Left hindlimb (tissue), 1 donor: ENCODE results near the gene DDC.
"Not testable (repeated sequence)": the region's sequence is repeated elsewhere in the genome, so short reads cannot be mapped to it uniquely, and the experiment has no call there.

Source experiments
- DNase-seq: peaks from one replicate; pipeline ENCODE4 v3.0.0-alpha.2; 2018

Gene DDC

DNA sequence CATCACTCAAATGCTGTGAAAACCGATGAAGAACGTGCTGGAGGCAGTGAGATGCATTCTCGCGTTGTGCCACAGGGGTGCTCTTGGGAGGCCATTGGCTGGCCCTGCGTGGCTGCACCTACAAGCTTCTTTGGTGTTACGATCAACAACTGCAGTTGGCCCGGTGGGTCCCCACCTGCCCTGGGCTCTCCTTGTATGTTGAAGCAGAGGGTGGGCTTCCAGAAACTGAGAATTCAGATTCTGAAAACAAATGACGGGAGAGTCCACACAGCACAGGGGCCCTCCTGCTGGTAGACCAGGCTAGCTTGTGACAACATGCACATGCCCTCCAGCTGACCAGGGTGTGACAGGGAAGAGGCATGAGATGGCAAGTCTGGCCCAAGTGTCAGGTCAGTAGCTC lies 23.7 kb upstream of the DDC start:
- no peak for DNase-seq

DNA sequence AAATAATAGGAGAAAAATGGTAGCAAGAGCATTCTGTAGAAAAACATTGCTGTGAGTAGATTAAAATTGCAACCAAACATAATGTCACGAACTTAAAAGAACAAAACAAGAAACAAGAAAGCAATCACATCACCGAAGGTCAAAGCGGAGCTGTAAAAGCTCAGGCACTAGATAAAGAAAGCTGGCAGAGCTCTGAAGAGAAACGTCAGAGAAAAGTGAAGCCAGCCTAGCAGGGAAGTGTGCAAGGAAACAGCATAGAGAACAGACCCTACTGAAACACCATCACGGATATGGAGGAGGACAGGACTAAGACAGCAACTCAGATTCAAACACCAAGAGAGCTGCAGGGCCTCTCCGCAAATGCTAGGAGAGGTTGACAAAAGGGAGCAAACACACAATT lies 22.5 kb upstream of the DDC start:
- no peak for DNase-seq

DNA sequence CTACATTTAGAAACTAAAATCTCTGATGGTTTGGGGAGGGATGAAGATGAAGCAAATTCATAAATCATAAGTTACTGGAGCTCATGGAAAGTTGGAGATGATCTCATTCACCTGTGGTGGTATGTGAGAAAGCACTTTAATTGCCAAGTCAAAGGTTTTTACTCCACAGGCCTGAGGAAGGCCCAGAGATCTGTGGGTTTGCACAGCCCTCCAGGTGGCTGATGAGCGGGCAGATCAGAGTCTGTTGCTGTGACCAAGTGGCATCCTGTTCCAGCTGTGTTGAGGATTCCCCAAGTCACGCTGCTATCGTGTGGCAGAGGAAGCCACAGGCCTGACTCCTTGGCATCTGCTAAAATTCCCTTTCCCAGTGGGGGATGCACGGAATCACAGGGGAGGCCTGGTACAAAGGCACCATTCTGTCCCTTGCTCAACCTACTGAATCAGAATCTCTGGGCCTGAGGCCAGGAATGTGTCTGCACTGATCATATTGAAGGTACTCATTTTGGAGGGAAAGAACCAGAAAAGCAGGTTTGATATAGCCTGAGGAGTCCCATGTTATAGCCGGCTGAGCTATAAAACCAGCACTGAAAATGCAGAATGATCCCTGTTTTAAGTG lies 19.7 kb upstream of the DDC start:
- no peak for DNase-seq

DNA sequence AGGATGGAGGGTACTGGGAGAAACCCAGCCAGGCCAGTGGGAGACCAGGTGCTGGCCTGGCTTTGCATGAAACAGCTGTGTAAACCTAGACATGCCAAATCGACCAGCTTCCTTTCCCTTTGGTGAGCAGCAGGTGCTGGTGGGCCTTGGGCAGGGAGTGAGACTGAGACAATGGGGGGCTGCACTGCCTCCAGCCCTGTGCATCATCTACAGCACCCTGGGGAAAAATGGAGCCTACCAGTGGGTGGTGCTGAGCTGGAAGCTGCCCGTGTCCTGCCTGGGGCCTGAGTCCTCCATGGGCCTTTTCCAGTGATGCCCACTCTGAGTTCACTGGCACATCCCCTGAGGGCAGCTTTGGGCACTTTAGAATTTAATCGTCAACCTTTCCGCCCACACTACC lies 19.2 kb upstream of the DDC start:
- no peak for DNase-seq

DNA sequence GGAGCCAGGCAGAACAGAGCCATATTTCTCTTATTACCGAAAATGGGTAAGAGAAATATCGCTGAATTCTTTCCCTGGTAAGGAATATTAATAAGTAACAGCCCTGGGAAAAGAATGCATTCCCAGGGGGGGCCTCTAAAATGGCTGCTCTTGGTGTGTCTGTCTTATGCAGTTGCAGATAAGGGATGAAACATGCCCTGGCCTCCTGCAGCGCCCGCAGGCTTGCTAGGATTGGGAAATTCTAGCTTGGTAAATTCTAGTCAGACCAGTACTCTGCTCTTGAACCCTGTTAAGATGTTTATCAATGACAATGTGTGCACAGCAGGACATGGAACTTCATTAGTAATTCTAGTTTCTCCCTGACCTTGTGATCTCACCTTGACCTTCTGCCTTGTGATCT lies 18.1 kb upstream of the DDC start:
- DNase-seq: not testable (repeated sequence)

DNA sequence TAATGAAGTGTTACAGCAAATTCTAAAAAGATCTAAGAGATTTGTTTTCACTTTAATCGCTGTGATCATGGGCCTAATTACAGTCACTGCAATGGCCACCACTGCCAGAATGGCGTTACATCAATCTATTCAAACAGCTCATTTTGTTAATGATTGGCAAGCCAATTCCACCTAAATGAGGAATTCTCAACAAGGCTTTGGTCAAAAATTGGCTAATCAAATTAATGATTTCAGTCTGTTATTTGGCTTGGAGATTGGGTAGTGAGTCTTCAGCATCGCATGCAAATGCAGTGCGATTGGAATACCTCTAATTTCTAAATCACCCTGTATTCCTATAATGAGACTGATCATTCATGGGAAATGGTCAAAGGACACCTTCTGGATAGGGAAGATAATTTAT lies 17.1 kb upstream of the DDC start:
- DNase-seq: not testable (repeated sequence)

DNA sequence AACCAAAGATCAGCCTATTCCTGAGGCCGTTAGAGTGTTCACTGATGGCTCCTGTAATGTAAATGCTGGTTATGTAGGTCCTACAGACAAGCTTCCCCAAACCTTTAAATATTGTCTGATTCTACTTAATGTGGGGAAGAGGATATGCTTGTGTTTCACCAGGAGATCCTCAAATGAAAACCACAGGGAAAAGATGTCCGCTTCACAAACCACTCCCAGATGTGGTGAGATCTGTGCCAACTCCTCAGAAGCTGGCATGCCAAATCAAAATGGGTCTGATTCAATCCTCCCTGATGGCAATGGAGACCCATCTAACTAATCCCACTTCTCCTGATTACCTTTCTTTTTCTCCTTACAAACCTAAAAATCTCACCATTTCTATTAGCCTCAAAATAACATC lies 15.5 kb upstream of the DDC start:
- DNase-seq: not testable (repeated sequence)

DNA sequence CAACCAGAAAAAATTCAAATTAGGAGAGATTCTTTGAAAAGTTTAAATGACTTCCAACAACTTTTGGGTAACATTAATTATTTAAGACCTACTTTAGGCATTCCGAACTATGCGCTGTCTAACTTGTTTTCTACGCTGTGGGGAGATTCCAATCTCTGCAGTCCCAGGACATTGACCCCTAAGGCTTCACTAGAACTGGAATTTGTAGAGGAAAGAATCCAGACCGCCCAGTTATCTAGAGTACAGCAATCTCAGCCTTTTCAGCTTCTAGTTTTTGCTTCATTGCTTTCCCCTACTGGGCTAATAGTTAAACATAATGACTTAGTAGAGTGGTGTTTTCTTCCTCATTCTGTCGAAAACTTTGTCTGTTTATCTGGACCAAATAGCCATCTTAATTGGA lies 14.9 kb upstream of the DDC start:
- no peak for DNase-seq

DNA sequence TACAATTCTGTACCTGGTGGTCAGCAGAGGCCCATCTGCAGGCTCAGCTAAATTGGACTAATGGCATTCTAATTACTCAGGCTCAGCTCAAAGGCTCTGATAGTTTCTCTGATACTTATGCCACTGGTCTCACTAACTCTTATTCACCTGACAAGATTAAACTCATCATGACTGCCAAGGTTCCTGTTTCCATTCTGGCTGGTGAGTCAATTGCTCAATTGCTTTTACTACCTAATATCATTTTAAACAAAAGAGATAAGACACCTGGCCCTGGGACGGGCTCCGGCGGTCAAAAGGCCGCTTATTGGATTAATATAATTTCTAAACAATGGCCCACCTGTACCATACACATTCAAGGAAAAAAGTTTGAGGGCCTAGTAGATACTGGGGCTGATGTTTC lies 12.9 kb upstream of the DDC start:
- DNase-seq: not testable (repeated sequence)

DNA sequence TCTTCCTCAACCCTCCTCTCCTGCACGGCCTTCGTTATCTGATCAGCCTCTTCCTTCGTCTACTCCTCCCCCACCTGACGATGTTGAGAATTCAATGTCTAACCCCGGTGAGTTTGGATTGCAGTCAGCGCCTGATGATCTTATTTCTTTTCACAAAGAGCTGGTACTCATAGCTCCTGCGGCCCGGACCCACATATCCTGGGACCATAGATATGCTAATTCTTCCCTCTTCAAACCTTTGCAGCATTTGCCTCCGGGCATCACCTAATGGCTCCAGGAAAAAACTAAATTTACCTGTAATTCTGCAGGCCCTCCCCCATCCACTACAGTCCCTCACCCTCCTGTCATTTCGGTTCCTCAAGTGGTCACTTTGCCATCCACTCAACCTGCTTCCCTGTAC lies 12.4 kb upstream of the DDC start:
- DNase-seq: no peak

DNA sequence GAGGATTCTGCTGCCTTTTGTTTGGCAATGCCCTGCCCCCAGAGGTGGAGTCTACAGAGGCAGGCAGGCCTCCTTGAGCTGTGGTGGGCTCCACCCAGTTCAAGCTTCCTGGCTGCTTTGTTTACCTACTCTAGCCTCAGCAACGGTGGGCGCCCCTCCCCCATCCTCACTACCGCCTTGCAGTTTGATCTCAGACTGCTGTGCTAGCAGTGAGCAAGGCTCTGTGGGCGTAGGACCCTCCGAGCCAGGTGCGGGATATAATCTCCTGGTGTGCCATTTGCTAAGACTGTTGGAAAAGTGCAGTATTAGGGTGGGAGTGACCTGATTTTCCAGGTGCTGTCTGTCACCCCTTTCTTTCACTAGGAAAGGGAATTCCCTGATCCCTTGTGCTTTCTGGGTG lies 11.2 kb upstream of the DDC start:
- not testable (repeated sequence) for DNase-seq

DNA sequence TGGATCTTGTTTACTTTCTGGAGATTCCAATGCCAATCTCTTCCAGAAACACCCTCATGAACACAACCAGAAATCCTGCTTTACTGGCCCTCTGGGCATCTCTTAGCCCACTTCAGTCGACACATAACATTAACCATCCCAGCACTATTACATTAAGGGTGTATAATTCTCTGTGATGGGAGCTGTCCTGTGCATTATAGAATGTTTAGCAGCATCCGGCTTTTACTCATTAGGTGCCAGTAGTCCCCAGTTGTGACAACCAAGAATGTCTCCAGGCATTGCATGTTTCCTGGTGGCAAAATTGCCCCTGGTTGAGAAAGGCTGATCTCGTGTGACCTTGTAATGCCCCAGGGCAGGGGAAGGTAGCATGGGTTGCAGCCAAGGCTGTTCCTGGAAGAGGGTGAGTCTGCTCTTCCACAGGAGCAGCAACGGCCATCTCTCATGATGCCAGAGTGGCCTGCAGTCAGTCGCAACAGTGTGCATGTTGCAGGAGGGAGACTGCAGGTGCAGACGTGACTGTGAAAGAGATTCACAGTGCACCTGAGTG lies 2.6 kb upstream of the DDC start:
- no peak for DNase-seq

DNA sequence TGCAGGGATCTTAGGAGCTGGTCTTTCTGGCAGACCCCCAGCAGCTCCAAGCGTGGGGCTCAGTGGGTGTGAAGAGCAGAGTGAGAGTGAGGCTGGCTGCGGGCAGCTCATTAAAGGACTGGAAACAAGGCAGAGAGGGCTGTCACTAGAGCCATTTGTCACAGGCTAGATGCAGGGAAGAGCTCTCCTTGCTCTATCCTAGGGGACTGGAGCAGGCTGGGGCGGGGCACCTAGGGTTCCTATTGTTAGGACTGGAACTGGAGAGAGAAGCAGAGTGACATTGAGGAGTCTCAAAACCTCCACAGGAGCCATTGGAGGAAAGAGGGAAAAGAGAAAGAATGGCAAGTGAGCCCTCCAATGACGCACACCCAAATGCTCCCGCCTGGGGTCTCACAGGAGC lies 772 bp upstream of the DDC start:
- no peak for DNase-seq

DNA sequence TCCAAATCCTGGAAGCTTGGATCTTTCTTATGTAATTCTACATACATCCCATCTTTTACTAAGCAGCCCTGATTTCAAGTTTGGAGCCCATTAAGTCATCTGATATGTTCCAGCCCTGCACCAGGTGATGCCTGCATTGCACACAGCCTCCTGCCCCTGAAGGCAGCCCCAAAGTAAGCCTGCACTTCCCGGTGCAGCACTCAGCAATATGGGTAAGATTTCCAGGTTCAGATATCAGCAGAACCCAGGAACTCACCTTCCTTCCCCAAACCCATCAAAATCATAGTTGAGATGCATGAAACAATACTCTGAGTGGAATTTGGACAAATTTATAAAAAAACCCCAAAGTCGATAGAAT lies 333 bp upstream of the DDC start:
- DNase-seq: no peak

DNA sequence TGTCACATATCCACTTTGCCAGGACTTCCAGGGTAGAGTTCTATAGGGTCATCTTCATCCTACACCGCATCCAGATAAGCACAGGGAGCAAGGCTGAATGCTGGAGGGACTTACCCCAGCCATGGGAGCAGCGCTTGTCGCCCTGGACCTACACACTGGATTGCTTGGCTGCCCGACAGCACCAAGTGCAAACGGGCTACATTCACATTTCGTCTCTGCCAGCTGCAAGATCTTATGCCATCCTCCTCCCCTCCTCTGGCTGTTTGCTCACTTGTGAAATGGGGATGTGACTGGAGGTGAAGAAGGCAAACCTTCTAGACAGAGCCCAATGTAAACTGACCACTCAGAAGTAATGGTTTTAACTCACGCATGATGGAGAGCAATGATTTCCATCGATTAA lies 1.0 kb downstream of the DDC start:
- DNase-seq: no peak

DNA sequence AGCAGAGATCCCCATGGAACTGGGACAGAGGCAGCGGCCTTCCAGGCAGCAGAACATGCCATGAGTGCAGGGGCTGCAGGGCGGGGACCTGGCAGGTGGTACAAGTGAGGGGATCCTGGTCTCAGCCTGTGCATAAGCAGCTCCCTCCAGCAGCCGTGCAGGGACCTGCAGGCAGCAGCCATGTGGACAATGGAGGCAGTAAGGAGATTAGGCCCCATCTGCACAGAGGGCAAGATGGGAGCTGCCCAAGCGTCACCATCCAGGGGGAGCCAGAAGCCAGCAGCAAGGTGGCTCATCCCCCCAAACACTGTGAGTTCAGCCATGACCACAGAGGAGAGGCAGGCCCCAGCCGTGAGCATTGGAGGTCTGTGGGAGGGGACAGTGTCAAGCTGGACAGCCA lies 3.1 kb downstream of the DDC start:
- DNase-seq: no peak

DNA sequence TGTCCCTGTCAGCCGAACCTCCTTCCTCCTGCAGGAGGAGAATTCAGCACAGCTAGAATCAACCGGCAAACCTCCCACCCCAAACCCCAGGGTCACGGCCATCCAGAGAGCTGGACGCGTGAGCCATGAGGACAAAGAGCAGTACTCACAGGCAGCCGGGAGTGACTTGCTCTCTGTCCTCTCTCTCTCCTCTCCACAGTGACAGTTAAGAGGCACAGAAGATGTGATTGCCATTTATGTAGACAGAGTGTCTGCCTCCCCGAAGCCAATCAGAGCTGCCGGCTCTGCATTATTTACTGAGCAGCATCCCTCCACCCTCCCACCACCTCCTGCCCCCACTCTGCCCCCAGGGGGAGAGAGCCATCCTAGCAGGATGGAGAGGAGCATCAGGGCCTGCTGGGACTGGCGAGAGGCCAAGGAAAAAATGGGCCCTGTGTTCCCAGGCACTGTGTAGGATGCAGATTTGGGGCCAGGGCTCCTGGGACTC lies 4.3 kb downstream of the DDC start:
- no peak for DNase-seq

DNA sequence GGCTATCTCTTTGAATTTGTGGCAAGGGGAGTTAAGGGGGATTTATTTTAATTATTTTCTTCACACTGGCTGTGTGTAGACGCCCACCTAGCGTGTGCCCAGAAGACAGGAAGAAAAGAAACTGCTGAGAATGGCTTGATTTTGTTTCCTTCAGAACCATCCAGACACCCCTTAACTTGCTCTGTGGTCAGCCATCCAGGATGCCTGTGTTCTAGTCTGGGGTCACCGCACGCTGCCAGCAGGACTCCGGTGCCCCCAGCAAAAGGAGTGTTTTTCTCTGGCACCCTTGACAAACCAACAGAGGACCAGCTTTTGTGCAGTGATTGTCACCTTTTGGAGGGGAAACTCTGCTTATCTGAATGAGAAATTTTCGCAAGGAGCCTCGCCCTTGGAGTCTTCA lies 5.3 kb downstream of the DDC start:
- no peak for DNase-seq

DNA sequence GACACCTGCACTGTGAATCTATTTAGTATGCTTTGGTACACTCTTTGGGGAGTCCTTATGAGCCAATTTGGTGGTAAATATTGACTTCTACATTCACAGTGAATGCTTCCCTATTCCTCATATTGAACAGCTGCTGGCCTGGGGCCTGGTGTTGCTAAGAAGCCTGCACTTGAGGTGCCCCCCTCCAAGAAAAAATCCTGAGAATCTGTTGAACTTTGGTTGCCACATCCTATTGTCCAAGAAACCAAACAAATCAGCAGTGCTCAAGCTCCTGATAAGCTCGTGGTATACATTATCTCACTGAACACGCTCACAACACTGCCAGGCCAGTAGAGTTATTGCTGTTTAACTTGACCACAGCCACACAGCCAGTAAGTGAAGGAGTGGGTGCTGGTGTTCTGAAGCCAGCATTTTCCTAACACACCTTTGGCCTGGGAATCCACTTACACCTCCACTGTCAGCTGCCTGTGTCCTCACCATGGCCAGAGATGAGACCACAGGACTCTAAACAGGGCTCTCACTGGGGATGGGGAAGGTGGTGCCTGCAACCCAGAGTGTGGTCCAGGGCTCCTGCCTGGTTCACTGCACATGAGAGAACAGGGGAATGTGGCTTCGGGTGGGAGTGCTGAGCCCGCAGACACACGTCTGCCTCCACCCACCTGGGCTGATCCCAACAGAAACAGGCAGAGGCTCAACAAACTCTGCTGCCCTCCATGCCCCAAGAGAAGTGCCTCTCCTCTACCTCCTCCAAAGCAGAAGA lies 6.7 kb downstream of the DDC start:
- no peak for DNase-seq

DNA sequence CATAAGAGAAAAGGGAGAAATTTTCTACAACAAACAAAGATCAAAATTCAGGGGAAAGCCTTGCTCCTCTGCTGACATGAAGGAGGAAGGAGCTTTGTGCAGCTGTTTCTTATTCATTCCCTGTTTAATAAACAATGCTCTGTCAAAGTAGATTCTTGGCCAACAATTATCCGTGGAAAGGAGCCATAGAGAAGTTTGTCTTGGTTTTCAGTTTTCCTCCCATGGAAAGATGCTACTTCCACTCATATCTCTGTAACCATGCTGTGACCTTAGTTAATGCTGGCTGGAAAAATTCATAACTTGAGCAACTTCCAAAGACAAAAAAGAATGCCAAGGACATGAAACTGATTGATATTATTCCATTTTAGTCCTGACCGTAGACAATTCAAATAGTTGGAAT lies 8.1 kb downstream of the DDC start:
- DNase-seq: no peak

DNA sequence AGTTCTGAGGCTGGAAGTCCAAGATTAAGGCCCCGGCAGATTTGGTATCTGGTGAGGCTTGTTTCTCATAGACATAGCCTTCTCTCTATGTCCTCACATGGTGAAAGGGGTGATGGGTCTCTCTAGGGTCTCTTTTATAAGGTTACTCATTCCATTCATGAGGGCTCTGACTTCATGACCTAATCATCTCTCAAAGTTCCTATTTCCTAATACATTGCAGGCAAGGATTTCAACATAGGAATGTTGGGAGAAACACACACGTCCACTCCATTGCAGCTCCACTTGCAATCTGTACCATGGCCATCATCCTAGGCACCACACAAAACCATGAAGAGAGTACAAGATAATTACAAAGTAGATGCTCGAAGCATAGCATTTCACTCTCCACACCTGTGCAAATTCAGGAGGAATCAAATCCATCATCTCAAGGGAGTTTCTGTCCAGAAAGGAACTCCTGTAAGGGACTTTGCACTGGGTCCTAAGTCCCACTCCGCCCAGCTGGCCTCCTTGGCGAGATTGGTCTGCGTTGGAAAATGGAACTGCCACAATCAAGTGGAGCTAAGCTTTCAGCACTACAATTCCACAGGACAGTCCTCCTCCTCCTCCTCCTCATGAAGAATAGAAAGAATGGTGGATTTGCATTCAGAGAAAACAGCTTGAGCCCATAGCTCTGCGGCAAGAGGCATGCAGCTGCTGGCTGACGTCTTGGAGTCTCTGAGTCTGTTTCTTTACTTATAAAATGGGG lies 8.8 kb downstream of the DDC start:
- no peak for DNase-seq

DNA sequence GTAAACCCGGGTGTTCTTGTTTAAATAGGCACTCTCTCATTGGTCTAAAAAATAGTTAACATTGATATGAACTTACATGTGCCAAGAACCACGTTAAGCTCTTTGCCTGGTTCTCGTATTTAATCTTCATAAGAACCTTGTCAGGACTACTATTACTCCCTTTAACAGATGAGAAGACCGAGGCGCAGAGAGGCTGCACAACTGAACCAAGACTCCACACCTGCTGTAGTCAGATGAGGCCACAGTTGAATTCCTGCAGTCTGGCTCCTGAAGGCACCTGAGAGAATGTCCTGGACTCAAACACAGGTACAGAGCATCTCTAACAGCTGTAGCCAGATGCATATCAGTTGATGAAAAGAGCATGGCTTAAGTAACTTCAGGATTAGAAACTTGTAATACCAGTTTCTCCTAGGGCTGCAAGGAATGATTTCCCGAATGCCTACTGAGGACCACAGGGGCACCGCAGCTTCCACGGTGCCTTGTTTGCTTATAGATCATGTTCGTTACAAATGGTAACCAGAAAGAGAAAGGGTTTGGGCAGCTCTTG lies 9.5 kb downstream of the DDC start:
- no peak for DNase-seq
